Esophagus squamous epithelium (tissue), 5 donors: ENCODE data around the gene DNAJB4. TPM values are rescaled to one million over a fixed set of nuclear protein-coding genes. Genes with fewer than 3 reads are reported as not detected.
"Not testable (repeated sequence)": the region's sequence is repeated elsewhere in the genome, so short reads cannot be mapped to it uniquely, and the experiment has no call there.

Experiments used
- DNase-seq: peaks from one replicate; lab custom pipeline; 2025; lab: John Stamatoyannopoulos, UW
- H3K27ac ChIP-seq, 4 donors: fragments of 200-600 bp; sonication (generic); one replicate each; pipeline ENCODE4 v1.5.1; 2016 to 2019; ENCODE audit warnings: mild to moderate bottlenecking in 1 of 4
- H3K27me3 ChIP-seq, 4 donors: fragments of 200-600 bp; sonication (generic); 1 replicate in 3 of 4; 2 replicates in 1 of 4; pipeline versions ENCODE4 v1.5.1 to v1.6.0; 2017 to 2021; ENCODE audit warnings: antibody characterized with exemption in 1 of 4
- H3K36me3 ChIP-seq, 3 donors: fragments of 200-600 bp; sonication (generic); one replicate each; pipeline ENCODE4 v1.5.1; 2016 to 2019
- H3K4me1 ChIP-seq, 3 donors: fragments of 200-600 bp; sonication (generic); one replicate each; pipeline ENCODE4 v1.5.1; 2017 to 2019
- H3K4me3 ChIP-seq, 4 donors: fragments of 200-600 bp; sonication (generic); 1 replicate in 3 of 4; 2 replicates in 1 of 4; pipeline ENCODE4 v1.5.1; 2016 to 2019; ENCODE audit warnings: mild to moderate bottlenecking in 2 of 4, moderate library complexity in 1 of 4
- H3K9me3 ChIP-seq, 3 donors: fragments of 200-600 bp; sonication (generic); one replicate each; pipeline ENCODE4 v1.5.1; 2016 to 2019
- POLR2A ChIP-seq, 4 donors: fragments of 450-650 bp; IDR thresholded peaks; one replicate each; pipeline ENCODE4 v1.6.1; 2017; ENCODE audit warnings: antibody characterized with exemption in 4 of 4, mild to moderate bottlenecking in 4 of 4, moderate library complexity in 3 of 4
- WGBS, 2 donors: methylation state at CpG; one replicate each; pipeline ENCODE4 v1.1.5; 2018; 5-methylcytosine and 5-hydroxymethylcytosine counted together
- intact Hi-C: fragments of 100-400 bp; cut with DNase I; formaldehyde crosslinking; loops from one replicate; pipeline ENCODE4 v1.15.0; 2022
- total RNA-seq, 4 donors: library from RNA; depleted of rRNA; stranded (reverse); fragments of >200 nt; gene quantifications; one replicate each; pipeline ENCODE4 v1.1.0, GENCODE V29; 2016
- TF ChIP-seq, protein P1 (sequence below), 6 experiments: fragments of 450-650 bp in 4 of 6; fragments of 200-600 bp in 2 of 6; sonication (generic) in 2 of 6; IDR thresholded peaks; one replicate each; pipeline ENCODE4 v1.5.1; 2016 to 2019; ENCODE audit warnings: antibody characterized with exemption in 6 of 6, mild to moderate bottlenecking in 4 of 6, moderate library complexity in 4 of 6
- donor health status: DM: yes; HTN: yes; CAD: no.

Gene DNAJB4
- total RNA-seq, 4 donors from 2014 or later: 11.9 to 27.3 (median 22.5) TPM

GRCh38 chr1:77996734-77997133, 8.0 kb upstream of the DNAJB4 start:
- H3K4me3 ChIP-seq: no peak overlapping the region
- no peaks in the 10 kb centered on the region for H3K4me1 ChIP-seq
- intact Hi-C loops: no loop called here
- peaks cover 0 to 21% (median 5%) of the 10 kb centered on the region in 3 donors for H3K36me3 ChIP-seq
- no peaks in the 10 kb centered on the region for H3K27me3 ChIP-seq
- WGBS, 2 donors: 96 to 98% methylated on average over 5 of the region's 5 CpGs
- TF ChIP-seq POLR2A (IDR thresholded peaks at IDR 0.05): no peak
- TF ChIP-seq, protein P1, sequence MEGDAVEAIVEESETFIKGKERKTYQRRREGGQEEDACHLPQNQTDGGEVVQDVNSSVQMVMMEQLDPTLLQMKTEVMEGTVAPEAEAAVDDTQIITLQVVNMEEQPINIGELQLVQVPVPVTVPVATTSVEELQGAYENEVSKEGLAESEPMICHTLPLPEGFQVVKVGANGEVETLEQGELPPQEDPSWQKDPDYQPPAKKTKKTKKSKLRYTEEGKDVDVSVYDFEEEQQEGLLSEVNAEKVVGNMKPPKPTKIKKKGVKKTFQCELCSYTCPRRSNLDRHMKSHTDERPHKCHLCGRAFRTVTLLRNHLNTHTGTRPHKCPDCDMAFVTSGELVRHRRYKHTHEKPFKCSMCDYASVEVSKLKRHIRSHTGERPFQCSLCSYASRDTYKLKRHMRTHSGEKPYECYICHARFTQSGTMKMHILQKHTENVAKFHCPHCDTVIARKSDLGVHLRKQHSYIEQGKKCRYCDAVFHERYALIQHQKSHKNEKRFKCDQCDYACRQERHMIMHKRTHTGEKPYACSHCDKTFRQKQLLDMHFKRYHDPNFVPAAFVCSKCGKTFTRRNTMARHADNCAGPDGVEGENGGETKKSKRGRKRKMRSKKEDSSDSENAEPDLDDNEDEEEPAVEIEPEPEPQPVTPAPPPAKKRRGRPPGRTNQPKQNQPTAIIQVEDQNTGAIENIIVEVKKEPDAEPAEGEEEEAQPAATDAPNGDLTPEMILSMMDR (IDR thresholded peaks at IDR 0.05): no peak
- DNase-seq: no peak
- no peaks in the 10 kb centered on the region for H3K9me3 ChIP-seq
- no peak overlapping the region for H3K27ac ChIP-seq

DNA sequence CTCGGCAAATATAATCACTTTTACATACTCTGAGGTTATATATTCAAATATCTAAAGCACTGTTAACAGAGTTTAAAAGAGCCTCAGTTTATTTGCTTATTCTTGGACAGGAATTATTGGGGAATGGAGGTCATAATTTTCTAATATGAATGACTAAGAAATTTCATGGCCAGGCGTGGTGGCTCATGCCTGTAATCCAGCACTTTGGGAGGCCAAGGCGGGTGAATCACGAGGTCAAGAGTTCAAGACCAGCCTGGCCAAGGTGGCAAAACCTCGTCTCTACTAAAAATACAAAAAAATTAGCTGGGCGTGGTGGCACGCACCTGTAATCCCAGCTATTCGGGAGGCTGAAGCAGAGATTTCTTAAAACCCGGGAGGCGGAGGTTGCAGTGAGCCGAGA, 4.2 kb upstream of the DNAJB4 start:
- H3K27me3 ChIP-seq, H3K36me3 ChIP-seq, H3K9me3 ChIP-seq, H3K4me3 ChIP-seq, H3K27ac ChIP-seq, intact Hi-C loops, DNase-seq: not testable (repeated sequence)
- WGBS, 2 donors: 80 to 83% methylated on average over 11 of the region's 11 CpGs
- H3K4me1 ChIP-seq: peaks cover 0 to 16% (median 6%) of the 10 kb centered on the region in 3 donors

GRCh38 chr1:78003070-78003746, 1.5 kb upstream of the DNAJB4 start:
- Histone ChIP-seq H3K36me3 (no peaks in the 10 kb centered on the region), H3K9me3 (no peaks in the 10 kb centered on the region), H3K27ac (peak overlapping the region; percentile 83 to 97 (median 90)), H3K27me3 (no peaks in the 10 kb centered on the region), H3K4me3 (peak overlapping the region in 1 of 4 donors; percentile 68), H3K4me1 (peaks cover 0 to 41% (median 6%) of the 10 kb centered on the region in 3 donors)
- 18 to 28% methylated on average over 3 of the region's 3 CpGs for WGBS, 2 donors
- no peak for DNase-seq
- TF ChIP-seq, protein P1 (IDR thresholded peaks at IDR 0.05): no peak
- no peak for TF ChIP-seq POLR2A (IDR thresholded peaks at IDR 0.05)
- intact Hi-C loops: no loop called here

GRCh38 chr1:78003882-78004718, 639 bp upstream of the DNAJB4 start:
- 3 to 4% methylated on average over 8 of the region's 8 CpGs for WGBS, 2 donors

GRCh38 chr1:78005448-78005722, 646 bp downstream of the DNAJB4 start:
- peak overlapping the region; percentile 40 to 68 (median 62) for H3K4me3 ChIP-seq
- no peaks in the 10 kb centered on the region for H3K9me3 ChIP-seq
- H3K27me3 ChIP-seq: no peaks in the 10 kb centered on the region
- H3K36me3 ChIP-seq: no peaks in the 10 kb centered on the region
- H3K4me1 ChIP-seq: peaks cover 0 to 57% (median 9%) of the 10 kb centered on the region in 3 donors
- peak overlapping the region; percentile 83 to 97 (median 90) for H3K27ac ChIP-seq
- TF ChIP-seq POLR2A (IDR thresholded peaks at IDR 0.05): no peak
- TF ChIP-seq, protein P1 (IDR thresholded peaks at IDR 0.05): no peak
- DNase-seq: no peak
- 0 to 7% methylated on average over 1 of the region's 1 CpG for WGBS, 2 donors
- intact Hi-C loops: no loop called here

More at GRCh38 chr1:78003882-78004718, 639 bp upstream of the DNAJB4 start:
- Histone ChIP-seq H3K27ac (peak overlapping the region; percentile 83 to 97 (median 90)), H3K36me3 (no peaks in the 10 kb centered on the region), H3K27me3 (no peaks in the 10 kb centered on the region), H3K9me3 (no peaks in the 10 kb centered on the region), H3K4me1 (peaks cover 0 to 45% (median 9%) of the 10 kb centered on the region in 3 donors), H3K4me3 (peak overlapping the region; percentile 40 to 68 (median 62))
- DNase-seq: no peak
- intact Hi-C loops: no loop called here
- TF ChIP-seq, protein P1 (IDR thresholded peaks at IDR 0.05): no peak
- no peak for TF ChIP-seq POLR2A (IDR thresholded peaks at IDR 0.05)
